Endothelial cell of umbilical vein (primary cell): ENCODE results near the gene POU2AF3. TPM values are rescaled to one million over a fixed set of nuclear protein-coding genes. Genes with fewer than 3 reads are reported as not detected.

Source experiments
- BruUV-seq: library from RNA; stranded (reverse); fragments of 400-500 nt; replicated peaks from 2 replicates; lab custom pipeline; 2021; lab: Mats Ljungman, UMichigan
- CTCF ChIA-PET: fragments of 300-600, 350-600 bp; sonication (Branson Sonifier 250); formaldehyde crosslinking; loops from one replicate; lab custom pipeline; 2021; ENCODE audit warnings: antibody characterized with exemption, inconsistent platforms; lab: Charles Lee
- POLR2A ChIA-PET: fragments of 300-600, 350-600 bp; sonication (Branson Sonifier 250); formaldehyde crosslinking; loops from one replicate; lab custom pipeline; 2021; ENCODE audit warnings: antibody characterized with exemption, inconsistent platforms; lab: Charles Lee
- DNase-seq: peaks from one replicate; pipeline ENCODE4 v3.0.0-alpha.2; 2011; ENCODE audit warnings: low read depth, low spot score
- FAIRE-seq: peaks from 2 replicates; lab custom pipeline; 2011; peaks lifted over from hg19 to GRCh38; lab: Jason Lieb, UNC
- H2AFZ ChIP-seq: 2 replicates; pipeline ENCODE4 v1.6.0; 2012; ENCODE audit warnings: low read depth, low read length, control low read depth, inconsistent platforms
- H3K27ac ChIP-seq: 2 replicates; pipeline ENCODE4 v1.5.1; 2011; ENCODE audit warnings: low read depth, mild to moderate bottlenecking, control low read depth, low read length, moderate library complexity; ENCODE audit not compliant: insufficient read depth
- H3K27me3 ChIP-seq, 2 experiments: 2 replicates each; pipeline versions ENCODE4 v1.6.0 to v1.6.1; 2011; ENCODE audit warnings: low read length in 2 of 2, mixed read lengths in 1 of 2; ENCODE audit not compliant: control insufficient read depth in 2 of 2, insufficient read depth in 2 of 2
- H3K36me3 ChIP-seq, 2 experiments: 2 replicates in 1 of 2; 3 replicates in 1 of 2; pipeline ENCODE4 v1.5.1; 2011; ENCODE audit warnings: low read length in 2 of 2, mild to moderate bottlenecking in 1 of 2, moderate library complexity in 1 of 2; ENCODE audit not compliant: control insufficient read depth in 2 of 2, insufficient read depth in 2 of 2; ENCODE audit errors: extremely low read depth in 1 of 2
- H3K4me1 ChIP-seq: 3 replicates; pipeline ENCODE4 v1.5.1; 2011; ENCODE audit warnings: mild to moderate bottlenecking, low read length; ENCODE audit not compliant: control insufficient read depth, insufficient read depth; ENCODE audit errors: extremely low read depth
- H3K4me2 ChIP-seq: 2 replicates; pipeline ENCODE4 v1.6.1; 2011; ENCODE audit warnings: low read length, control low read depth, mixed read lengths; ENCODE audit not compliant: insufficient read depth
- H3K4me3 ChIP-seq, 3 experiments: fragments of 200-600 bp in 1 of 3; sonication (generic), shearing (Covaris generic) in 1 of 3; replicated peaks in 1 of 3; 2 replicates each; pipeline ENCODE4 v1.5.1; 2011 to 2016; ENCODE audit warnings: control low read depth in 3 of 3, low read length in 3 of 3, mild to moderate bottlenecking in 2 of 3, inconsistent platforms in 1 of 3, low read depth in 1 of 3, moderate library complexity in 1 of 3; ENCODE audit not compliant: insufficient read depth in 1 of 3
- H3K79me2 ChIP-seq: 2 replicates; pipeline ENCODE4 v1.6.0; 2012; ENCODE audit warnings: low read length, inconsistent platforms; ENCODE audit not compliant: control insufficient read depth, insufficient read depth
- H3K9ac ChIP-seq: replicated peaks from 2 replicates; pipeline ENCODE3; 2011; ENCODE audit warnings: low read length, control low read depth; ENCODE audit not compliant: insufficient read depth; ENCODE audit errors: extremely low read depth
- H3K9me1 ChIP-seq: replicated peaks from 3 replicates; pipeline ENCODE4 v1.6.0; 2011; ENCODE audit warnings: mild to moderate bottlenecking, low read length; ENCODE audit not compliant: control insufficient read depth, insufficient read depth; ENCODE audit errors: extremely low read depth
- H3K9me3 ChIP-seq: replicated peaks from 2 replicates; pipeline ENCODE4 v1.5.1; 2012; ENCODE audit warnings: low read length, inconsistent platforms; ENCODE audit not compliant: control insufficient read depth, insufficient read depth
- H4K20me1 ChIP-seq: replicated peaks from 2 replicates; pipeline ENCODE3; 2011; ENCODE audit warnings: mild to moderate bottlenecking, low read length; ENCODE audit not compliant: control insufficient read depth, insufficient read depth; ENCODE audit errors: extremely low read depth
- CTCF ChIP-seq, 2 donors: IDR thresholded peaks; 1 replicate in 1 of 2; 2 replicates in 1 of 2; pipeline ENCODE4 v1.5.1; 2011; ENCODE audit warnings: low read length in 2 of 2, mild to moderate bottlenecking in 2 of 2, moderate library complexity in 2 of 2, control low read depth in 1 of 2, inconsistent platforms in 1 of 2, low read depth in 1 of 2; ENCODE audit not compliant: insufficient read depth in 1 of 2; ENCODE audit errors: extremely low read depth in 1 of 2
- EZH2 ChIP-seq: IDR thresholded peaks from 2 replicates; pipeline ENCODE4 v1.6.1; 2012; ENCODE audit warnings: borderline replicate concordance, low read depth, mild to moderate bottlenecking, moderate library complexity, low read length, inconsistent platforms; ENCODE audit not compliant: severe bottlenecking
- FOS ChIP-seq: IDR thresholded peaks from 2 replicates; pipeline ENCODE4 v1.6.1; 2011; ENCODE audit warnings: mild to moderate bottlenecking, low read length, moderate library complexity, borderline replicate concordance; ENCODE audit not compliant: insufficient read depth
- GATA2 ChIP-seq: IDR thresholded peaks from 2 replicates; pipeline ENCODE4 v1.7.0; 2011; ENCODE audit warnings: low read depth, mild to moderate bottlenecking, moderate library complexity, mixed read lengths, low read length; ENCODE audit not compliant: insufficient read length, insufficient read depth
- JUN ChIP-seq: IDR thresholded peaks from 2 replicates; pipeline ENCODE4 v1.6.1; 2011; ENCODE audit warnings: borderline replicate concordance, low read depth; ENCODE audit not compliant: insufficient read length, insufficient read depth
- MAX ChIP-seq: IDR thresholded peaks from 2 replicates; pipeline ENCODE4 v1.6.1; 2011; ENCODE audit not compliant: insufficient read depth, insufficient read length
- MYC ChIP-seq: IDR thresholded peaks from one replicate; pipeline ENCODE4 v1.6.1; 2011; ENCODE audit warnings: mild to moderate bottlenecking, low read depth, low read length
- POLR2A ChIP-seq: IDR thresholded peaks from 2 replicates; pipeline ENCODE4 v1.6.1; 2012; ENCODE audit warnings: low read depth, mild to moderate bottlenecking, control low read depth, low read length
- POLR2AphosphoS5 ChIP-seq: IDR thresholded peaks from 2 replicates; pipeline ENCODE4 v1.6.1; 2012; ENCODE audit warnings: low read depth, mild to moderate bottlenecking, control low read depth, low read length, moderate library complexity; ENCODE audit not compliant: insufficient read depth
- dilution Hi-C: fragments of 300-500 bp; cut with MboI; formaldehyde crosslinking; loops from one replicate; pipeline ENCODE4 v1.15.0; 2019; ENCODE audit warnings: low sequenced_read_pairs; ENCODE audit not compliant: extremely low pct_ligation_motif_present
- intact Hi-C: fragments of 100-400 bp; cut with micrococcal nuclease; formaldehyde crosslinking; loops from one replicate; pipeline ENCODE4 v1.10.0; 2022
- polyA plus RNA-seq, 4 experiments: library from polyadenylated mRNA; depleted of rRNA in 3 of 4; stranded (reverse) in 3 of 4; unstranded in 1 of 4; fragments of >200 nt; gene quantifications; 2 replicates each; pipeline versions ENCODE4 v1.2.1 to v1.2.3, GENCODE V29; 2011 to 2012; ENCODE audit warnings: missing spikeins in 1 of 4
- total RNA-seq: library from RNA; stranded (reverse); gene quantifications from 2 replicates; pipeline ENCODE4 v1.2.3, GENCODE V29; 2021

POU2AF3 gene
- total and polyA plus RNA-seq, 2 donors (not counting 3 experiments of a cell fraction or from before 2014, with no cell fraction given) = not detected

DNA sequence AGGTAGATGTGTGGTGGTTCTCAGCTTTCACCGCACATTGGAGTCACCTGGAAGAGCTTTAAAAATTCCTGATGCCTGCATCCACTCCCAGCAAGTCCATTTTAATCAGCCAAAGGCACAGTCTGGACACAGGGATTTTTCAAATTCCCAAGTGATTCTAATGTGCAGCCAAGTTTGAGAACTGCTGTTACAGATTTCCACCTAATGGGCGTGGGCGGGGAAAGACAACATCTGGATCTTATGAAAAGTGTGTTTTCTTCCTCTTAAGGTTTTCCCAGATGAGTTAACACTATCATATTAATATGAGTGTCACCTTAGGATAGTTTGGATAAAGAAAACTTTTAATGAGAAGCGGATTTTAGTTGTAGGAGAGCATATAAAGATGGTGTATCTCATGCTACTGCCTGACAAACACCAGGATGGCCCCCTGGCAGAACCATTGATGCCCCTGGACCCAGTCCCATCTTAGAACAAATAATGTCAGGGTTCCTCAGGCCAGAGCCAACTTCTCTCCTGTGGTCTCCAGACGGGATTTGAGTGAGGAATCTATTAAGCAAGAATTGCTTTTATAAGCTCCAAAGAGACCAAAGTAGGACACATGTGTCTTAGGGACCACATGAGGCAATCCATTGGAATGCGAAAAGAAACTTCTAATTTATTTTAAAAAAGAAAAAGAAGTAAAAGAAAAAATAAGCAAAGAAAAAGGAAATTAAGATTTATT, 48.8 kb downstream of the POU2AF3 start:
- POLR2A ChIA-PET = no interaction called here
- TF ChIP-seq MYC (no peak), JUN (no peak), FOS (no peak)
- Histone ChIP-seq H3K9me1 (no peaks in the 10 kb centered on the region), H3K9me3 (no peaks in the 10 kb centered on the region), H3K27ac (no peak overlapping the region), H3K9ac (no peak overlapping the region), H3K4me2 (no peak overlapping the region), H4K20me1 (no peaks in the 10 kb centered on the region), H2AFZ (no peak overlapping the region), H3K27me3 (no peaks in the 10 kb centered on the region), H3K4me3 (no peak overlapping the region), H3K4me1 (no peaks in the 10 kb centered on the region), H3K79me2 (no peaks in the 10 kb centered on the region), H3K36me3 (no peaks in the 10 kb centered on the region)
- CTCF ChIA-PET = no interaction called here
- no TSS peak for BruUV-seq
- intact Hi-C loops (no loop called here), dilution Hi-C loops (no loop called here)
- FAIRE-seq (no peak), DNase-seq (no peak)

- Histone ChIP-seq H3K36me3 (no peaks in the 10 kb centered on the region), H3K9ac (no peak overlapping the region), H4K20me1 (no peaks in the 10 kb centered on the region), H3K27me3 (no peaks in the 10 kb centered on the region), H3K4me3 (no peak overlapping the region), H3K4me1 (no peaks in the 10 kb centered on the region), H3K79me2 (no peaks in the 10 kb centered on the region), H3K4me2 (no peak overlapping the region), H2AFZ (no peak overlapping the region), H3K27ac (no peak overlapping the region), H3K9me1 (no peaks in the 10 kb centered on the region), H3K9me3 (no peaks in the 10 kb centered on the region)
- TF ChIP-seq MYC = no peak
- TF ChIP-seq CTCF (IDR thresholded peaks at IDR 0.05; ENCODE audit: extremely low read depth in 1 of 2, insufficient read depth in 1 of 2, low read depth in 1 of 2, low read length in 2 of 2) = no peak
- no peak for TF ChIP-seq MAX
- TF ChIP-seq POLR2A = no peak
- TF ChIP-seq JUN = no peak
- TF ChIP-seq EZH2 = no peak
- TF ChIP-seq FOS = no peak
- TF ChIP-seq GATA2 = no peak
- TF ChIP-seq POLR2AphosphoS5 = no peak
- ChIA-PET POLR2A (no interaction called here), CTCF (no interaction called here)
- no peak for FAIRE-seq
- dilution Hi-C loops (no loop called here), intact Hi-C loops (no loop called here)
- no TSS peak for BruUV-seq
- no peak for DNase-seq
Measured at GRCh38 chr11:111347723-111348115, 49.4 kb downstream of the POU2AF3 start.
